IPS DF 4.7 (cell line): ENCODE results near the gene OSTN.
"Not testable (repeated sequence)": the region's sequence is repeated elsewhere in the genome, so short reads cannot be mapped to it uniquely, and the experiment has no call there.

ENCODE experiments used
- DNase-seq: peaks from one replicate; pipeline ENCODE4 v3.0.0-alpha.2; 2013; ENCODE audit warnings: low spot score; ENCODE audit errors: extremely low read depth

Gene OSTN

DNA sequence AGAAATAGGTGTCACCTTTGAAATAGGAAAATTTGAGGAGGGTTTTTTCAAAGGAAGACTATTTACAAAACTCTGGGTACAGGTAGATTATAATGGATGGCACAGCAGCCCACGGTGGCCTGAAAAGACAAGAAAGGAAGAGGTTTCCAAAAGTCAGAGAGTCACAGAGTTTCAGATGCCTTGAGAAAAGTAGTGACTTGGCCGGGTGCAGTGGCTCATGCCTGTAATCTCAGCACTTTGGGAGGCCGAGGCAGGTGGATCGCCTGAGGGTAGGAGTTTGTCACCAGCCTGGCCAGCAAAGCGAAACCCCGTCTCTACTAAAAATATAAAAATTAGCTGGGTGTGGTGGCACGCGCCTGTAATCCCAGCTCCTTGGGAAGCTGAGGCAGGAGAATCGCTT, 35.2 kb downstream of the OSTN start:
- DNase-seq = no peak

DNA sequence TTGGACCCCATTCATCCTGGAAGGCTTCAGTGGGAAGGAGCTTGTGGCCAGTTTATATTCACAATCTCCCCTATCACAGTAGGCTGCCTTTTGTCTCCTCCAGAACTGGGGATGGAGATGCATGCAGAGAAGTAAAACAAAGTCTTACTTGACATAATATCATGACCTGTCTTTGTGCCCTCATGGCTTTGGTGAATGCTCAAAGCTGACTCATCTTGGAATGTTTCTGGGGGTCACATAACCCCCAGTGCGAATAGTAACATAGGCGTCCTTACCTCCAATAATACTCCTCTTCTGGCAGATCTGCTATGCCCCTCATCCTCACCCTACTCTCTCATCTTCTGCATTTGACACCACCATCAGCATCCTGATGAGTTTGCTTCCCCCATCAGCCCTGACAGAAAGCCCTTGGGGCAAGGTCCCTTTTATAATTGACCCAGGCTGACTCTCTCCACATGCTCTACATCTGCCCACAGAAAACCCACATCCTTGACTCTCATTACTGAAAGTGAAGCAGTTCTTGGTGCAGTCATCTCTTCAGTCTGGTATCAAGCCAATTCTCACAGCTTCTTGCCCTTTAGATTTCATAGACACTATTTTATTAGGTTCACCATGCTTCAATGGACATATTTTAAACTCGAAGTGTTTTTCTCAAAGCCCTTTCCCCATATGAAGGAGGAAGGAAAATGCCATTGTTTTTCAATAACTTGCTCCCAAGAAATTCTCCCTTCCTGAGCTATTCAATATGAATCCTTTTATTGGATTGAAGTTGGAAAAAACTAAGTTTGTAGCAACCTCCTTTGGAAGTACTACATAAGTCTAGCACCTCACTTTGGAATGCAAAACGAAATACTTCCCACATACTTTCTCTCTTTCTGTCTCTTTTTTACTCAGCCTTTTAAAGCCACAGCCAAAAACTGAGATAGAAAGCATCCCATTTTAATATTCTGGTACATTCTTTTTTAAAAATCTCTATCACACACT, 36.6 kb downstream of the OSTN start:
- DNase-seq = no peak

DNA sequence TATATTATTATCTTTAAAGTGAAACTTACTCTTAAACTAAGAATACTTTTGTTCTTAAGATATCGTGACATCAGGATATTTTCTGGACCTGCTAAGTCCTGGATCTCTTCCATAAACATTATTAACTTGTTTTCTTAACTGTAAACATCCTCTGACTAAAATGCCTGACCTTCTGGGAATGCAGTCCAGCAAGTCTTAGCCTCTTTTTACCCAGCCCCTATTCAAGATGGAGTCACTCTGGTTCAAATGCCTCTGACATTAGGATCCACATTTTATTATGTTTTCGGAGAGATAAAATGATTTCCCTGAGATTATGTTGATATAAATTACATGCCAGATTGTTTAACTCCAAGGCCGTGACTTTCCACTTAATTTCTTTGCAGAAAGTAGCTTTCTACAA, 37.6 kb downstream of the OSTN start:
- no peak for DNase-seq

DNA sequence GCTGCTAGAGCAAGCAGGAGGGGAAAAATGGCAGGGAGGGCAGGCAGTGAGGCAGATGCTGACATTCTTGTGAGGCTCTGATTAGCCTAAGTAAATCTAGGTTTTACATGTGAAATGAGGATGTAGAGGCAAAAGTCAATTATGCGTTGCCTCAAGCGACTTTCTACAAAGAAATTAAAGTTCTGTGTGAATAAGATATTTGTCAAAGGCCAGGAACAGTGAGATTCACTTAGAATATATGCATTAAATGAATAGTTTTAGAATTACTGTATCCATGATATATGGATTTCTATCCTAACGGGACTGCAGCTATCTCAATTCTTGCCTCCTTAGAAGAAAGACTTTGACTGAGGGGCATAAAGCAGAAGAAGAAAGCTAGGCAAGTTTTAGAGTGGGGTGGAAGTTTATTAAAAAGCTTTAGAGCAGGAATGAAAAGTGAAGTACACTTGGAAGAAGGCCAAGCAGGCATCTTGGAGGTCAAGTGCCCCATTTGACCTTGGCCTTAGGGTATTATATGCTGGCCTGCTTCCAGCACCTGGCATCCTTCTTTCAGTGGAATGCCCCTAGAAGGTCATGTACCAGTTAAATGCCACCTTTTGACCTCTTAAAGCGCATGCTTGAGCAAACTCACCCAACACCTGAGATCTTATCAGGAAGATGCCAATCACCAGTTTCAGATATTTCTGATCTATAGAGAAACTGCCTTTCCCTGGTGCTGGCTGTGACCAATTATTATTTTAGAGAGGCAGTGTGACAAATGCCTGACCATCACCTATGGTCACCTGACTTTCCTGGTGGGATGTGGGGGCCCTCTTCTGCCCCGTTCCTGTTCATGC, 38.2 kb downstream of the OSTN start:
- DNase-seq = no peak

DNA sequence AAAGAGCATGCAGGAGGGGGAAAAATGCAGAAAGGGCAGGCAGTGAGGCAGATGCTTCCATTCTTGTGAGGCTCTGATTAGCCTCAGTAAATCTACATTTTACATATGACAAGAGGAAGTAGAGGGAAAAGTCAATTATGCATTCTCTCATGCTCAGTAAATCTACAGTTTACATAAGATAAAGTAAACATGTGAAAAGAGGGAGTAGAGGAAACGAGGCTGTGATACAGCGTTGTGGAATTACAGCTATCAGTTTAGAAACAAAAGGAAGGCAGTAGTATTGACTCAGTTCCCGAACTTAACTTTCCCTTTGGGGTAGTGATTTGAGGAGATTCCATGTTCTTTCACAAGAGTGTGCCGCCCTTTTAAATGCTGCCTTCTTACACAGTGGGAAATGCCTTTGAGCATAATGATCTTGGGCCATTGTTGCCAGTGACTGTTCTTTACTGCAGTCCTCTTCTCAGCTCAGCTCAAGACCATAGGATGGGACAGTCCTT, 39.3 kb downstream of the OSTN start:
- DNase-seq = no peak

DNA sequence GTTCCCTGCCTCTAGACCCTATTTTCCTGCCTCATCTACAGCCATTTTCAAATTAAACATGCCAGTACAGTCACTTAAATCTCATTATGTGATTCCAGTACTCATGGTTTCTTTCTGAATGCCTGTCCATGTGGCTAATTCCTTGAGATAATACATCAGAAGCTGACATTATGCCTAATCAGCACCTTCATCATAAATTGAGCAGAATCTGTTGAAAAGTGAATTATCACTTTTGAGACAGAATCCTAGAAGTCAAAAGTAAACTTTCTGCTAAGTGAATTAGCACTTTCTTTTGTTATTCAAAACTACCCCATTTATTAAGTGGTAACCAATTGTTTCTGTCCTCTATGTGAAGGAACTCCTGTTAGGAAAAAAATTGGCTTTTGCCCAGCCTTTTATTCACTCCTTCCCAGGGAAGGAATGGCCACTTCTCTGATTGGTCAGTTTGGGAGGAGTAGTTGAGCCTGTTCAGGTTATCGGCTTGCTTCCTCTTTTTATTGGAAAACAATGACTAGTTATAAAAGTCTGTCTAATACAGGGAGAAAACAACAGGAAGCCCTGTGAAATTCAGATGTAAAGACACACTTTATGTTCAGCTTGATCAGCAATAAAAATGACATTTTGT, 40.5 kb downstream of the OSTN start:
- DNase-seq = no peak

DNA sequence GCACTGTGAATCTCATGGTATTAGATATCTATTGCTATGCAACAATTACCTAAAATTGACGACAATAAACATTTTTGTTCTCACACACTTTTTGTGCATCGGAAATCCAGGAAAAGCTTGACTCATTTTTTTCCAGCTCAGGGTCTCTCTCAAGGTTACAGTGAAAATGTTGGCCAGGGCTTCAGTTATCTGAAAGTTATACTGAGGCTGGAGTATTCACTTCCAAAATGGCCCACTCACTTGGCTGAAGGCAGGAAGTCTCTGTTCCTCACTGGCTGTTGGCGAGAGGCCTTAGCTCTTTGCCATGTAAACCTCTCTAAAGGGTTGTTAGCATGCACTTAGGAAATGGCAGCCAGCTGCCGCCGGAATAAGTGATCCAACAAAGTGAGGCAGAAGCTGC, 41.4 kb downstream of the OSTN start:
- DNase-seq = no peak

DNA sequence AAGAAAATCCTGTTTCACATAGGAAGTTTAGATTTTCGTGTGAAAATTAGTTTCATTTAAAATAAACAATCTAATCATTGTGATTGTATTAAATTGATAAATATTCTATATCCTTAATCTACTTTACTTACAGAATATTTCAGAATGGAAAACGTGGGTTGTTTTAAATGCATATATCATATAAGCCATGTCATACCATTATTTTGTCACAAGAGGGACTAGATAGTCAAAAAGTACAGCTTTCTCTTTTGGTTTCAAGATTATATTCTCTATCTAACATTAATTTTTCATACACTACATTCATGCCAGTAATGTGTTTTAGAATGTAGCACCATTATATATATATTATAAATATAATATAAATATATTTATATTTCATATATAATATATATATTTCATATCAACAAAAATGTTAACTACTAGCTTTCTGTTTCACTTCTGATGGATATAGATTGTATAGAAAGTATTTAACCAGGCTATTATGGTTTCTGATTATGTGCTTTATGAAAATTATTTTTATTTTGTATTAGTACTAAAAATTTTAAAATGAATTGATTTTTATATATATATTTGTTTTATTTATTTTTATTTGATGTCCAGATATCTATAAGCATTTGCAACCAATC, 45.3 kb downstream of the OSTN start:
- no peak for DNase-seq

DNA sequence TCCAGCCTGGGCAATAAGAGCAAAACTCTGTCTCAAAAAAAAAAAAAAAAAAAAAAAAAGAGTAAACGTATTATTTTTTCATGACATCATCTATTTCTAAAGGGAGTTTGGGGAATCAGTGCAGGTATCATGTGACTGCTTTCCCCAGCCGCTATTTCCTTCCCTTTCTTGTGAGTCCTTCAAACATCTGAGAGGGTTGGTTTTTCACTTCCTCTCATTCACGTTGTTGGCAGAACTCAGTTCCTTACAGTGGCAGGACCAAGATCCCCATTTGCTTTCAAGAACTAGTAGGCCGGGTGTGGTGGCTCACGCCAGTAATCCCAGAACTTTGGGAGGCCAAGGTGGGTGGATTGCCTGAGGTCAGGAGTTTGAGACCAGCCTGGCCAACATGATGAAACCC, 47.0 kb downstream of the OSTN start:
- not testable (repeated sequence) for DNase-seq

DNA sequence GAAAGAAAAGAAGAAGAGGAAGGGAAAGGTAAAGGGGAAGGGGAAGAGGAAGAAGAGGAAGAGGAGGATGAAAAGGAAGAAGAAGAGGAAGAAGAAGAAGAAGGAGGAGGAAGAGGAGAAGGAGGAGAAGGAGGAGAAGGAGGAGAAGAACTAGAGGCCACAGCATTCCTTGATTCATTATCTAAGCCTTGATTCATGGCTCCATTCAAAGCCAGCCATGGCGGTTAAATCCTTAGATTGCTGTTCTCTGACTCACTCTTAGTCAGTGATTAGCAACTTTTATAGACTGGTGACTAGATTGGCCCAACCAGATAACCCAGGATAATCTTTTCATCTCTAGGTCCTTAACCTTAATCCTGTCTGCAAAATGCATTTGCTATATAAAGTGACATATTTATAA, 47.6 kb downstream of the OSTN start:
- DNase-seq = no peak

DNA sequence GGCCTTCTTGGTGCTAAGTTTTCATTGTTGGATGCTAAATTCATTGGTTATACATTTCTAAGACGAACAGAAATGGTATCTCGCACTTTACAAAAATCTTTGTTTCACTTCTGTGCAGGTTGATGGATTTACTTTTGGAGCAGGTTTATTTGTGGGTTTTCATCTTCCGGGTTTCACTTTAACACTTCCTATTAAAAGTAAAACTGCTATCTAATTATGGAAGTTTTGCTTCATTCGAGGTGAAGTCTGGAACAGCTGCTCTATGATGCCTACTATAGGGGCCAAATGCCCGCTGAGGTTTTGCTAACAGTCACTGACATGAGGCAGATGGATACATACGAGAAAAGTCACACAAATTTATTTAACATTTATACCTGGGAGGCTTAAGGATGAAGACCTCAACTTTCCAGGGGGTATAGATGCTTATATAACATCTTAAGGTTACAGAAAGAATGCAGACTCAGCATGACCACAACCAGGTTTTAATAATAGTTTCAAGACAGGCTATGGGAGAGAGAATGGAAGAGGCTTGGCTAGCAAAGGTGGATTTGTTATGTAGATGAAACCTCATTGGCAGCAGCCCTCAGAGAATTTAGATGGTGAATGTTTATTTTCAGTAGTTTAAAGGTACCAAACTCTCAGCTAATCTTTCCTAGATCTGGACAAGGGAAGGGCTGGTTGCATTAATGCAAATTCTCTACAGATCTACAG, 54.2 kb downstream of the OSTN start:
- no peak for DNase-seq

DNA sequence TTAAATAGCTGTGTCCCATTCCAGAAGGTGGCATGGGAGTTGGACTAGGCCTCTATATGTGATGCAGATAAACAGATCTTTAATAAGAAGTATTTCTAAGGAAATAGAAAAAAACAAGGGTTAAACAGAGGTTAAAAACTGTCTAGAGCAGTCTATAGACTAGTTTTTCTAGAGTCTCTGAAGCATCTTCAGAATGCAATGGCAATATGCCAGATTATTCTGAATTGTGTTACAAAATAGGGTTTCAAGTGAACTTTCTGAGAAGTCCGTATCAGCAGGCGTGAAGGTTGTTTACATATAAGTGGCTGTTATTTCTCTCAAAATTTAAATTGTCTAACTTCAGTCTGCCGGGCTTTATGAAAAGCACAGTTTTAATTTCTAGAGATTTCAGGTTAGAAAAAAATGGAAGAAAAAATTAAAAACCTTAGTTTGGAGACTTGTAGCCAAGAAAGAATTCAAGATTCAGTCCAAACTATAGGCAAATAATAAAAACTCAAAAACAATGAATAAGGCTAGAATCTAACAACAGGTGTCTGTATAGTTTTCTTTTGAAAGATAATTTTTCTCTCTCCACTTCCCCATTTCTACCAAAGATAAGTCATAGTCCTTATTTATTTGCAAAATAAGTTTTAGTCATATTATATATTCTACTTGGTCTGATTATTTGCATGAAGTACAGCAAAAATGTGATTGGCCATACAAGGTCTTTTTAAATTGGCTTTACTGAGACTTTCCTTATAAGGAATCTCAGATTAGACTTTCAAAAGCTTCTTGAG, 55.2 kb downstream of the OSTN start:
- no peak for DNase-seq

DNA sequence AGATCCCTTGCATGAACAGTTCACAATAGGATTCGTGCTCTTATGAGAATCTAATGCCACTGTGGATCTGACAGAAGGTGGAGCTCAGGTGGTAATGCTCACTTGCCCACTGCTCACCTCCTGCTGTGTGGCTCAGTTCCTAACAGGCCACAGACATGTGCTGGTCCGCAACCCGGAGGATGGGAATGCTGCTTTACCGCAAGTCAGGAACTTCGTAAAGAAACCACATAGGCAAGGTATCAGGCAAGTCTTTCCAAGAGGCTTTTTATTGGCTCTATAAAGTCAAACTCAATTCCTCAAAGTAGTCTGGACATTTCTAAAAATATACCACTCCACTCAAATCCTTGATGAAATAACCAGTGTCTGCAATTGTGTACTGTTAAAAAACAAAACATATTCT, 56.1 kb downstream of the OSTN start:
- no peak for DNase-seq

DNA sequence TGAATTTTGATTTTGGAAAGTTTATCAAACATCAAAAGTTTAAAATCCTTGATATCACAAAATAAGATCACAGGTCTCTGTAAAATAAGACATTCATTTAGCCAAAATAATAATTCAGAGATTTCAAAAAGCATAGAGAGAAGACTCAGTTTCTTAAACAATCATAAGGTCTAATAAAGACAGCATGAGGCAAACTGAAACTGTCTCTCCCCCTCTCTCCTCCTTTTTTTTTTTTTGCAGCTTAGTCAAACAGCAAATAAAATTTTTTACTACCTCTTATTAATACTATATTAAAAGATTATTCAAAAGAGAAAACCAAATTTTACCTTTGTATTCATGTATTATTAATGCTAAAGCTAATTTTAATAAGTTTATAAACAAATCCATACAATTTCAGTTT, 57.4 kb downstream of the OSTN start:
- DNase-seq = no peak

DNA sequence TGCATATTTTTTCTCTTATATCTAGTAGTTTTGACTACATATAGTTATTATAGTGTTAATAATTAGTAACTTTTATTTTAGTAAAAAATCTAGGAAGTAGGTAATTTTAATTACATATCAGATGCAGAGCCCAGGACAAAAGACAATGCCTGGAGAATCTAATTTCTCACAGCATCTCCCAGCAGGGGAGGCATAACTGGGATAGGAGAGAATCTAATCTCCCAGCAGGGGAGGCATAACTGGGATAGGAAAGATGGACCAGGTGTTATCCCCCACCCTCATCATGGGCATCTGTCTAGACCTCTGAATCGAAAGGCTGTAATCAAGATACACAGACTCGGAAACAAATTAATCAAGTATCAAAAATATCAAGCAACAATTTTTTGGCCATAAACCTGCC, 58.2 kb downstream of the OSTN start:
- no peak for DNase-seq

DNA sequence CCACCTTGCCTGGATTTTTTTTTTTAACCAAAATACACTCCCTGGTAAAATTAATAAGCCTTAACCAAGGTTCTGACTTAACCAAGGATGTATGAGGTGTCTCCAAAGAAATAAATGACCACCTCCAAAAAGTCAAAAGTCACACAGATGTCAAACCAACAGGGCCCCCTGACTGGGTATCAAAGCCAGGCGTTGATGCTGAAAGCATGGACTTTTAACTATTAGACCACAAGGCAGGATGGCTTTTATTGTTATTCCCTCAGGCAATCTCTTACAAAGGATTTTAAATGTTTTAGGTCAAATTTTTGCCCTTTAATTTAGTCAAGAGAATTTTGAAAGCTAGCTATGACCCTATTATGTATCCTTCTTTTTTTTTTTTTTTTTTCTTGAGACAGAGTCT, 60.4 kb downstream of the OSTN start:
- DNase-seq = no peak

DNA sequence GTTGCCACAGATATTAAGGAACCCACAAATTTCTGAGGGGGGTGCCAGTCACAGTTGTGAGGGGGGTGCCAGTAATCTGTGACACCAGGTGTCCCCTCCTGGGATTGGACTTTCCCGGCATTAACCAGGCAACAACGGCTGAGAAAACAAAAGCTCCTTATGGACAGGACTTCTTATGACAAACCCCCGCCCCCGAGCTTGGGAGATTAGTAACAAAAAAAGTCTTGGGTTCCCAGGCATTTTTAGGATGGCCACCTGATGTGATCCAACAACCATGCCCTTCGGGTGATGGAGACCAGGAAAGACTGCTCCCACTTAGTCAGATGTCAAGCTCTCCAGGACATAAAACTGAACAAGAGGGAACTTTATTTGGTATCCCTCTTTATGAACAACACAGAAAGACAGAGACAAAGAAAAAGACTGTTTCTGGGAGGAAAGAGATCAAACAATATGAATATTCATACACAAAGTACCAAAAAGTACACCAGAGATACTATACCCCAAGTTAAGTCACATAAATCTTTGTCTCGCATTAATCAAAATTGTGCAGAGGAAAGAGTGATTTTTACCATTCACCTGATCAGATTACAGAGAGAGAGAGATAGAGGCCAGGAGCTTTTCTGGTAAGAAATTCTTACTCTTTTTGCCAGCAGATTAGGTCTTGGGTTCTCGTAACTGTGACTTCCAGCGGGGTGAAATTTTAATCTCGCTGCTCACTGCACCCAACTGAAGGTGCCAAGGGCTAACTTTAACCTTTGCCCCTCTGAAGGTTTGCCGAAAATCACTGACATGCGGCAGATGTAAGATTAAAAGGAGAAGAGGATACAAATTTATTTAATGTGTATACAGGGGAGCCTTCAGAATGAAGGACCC, 61.6 kb downstream of the OSTN start:
- DNase-seq = no peak

DNA sequence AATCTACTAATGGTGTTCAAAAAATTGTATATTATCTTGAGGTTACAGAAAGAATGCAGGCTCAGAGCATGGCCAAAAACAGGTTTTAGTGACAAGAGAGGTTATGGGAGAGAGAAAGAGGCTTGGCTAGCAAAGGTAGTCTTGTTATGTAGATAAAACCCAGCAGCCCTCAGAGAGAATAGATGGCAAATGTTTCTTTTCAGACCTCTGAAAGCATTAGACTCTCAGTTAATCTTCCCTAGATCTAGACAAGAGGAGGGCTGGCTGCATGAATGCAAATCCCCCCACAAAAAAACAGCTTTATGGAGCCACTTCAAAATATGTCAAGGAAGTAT, 62.2 kb downstream of the OSTN start:
- DNase-seq = no peak

DNA sequence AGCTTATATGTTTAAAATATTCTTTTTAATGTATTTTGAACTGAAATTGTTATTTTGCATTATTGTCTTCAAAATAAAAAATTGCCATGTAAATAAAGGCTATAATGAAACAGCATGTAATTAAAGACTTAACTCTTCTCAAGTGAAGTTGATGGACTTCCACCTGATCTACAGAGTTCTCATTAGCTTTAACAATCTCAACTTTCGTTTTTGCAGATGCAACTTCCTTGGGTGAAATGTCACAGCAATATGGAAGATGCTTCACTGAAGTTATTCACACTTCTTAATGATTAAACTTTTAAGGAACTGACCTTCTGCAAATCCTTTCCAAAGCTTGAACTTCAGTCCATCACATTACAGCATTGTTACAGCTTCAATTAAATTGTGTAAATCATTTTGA, 63.6 kb downstream of the OSTN start:
- no peak for DNase-seq
